ENCODE data around the gene TMEM41B. TPM values are rescaled to one million over a fixed set of nuclear protein-coding genes. Genes with fewer than 3 reads are reported as not detected.

The TMEM41B gene
- total RNA-seq, 1 donor from 2014 or later = 31.6 TPM

DNA sequence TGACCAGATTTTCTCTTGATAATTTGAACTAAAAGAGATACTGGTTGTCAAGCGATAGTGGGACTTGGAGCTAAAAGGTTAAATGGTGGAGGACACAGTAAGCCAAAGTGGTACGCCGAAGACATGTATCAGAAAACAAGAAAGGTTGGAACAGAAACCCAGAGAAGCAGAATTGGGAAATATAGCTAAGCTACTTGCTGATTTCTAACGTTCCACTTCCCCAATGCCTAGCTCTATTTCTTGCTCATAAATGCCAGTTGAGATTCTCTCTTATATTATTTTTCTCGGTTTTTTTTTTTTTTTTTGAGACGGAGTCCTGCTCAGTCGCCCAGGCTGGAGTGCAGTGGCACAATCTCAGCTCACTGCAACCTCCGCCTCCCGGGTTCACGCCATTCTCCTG lies 12.7 kb downstream of the TMEM41B start:
- TF ChIP-seq, protein P1, sequence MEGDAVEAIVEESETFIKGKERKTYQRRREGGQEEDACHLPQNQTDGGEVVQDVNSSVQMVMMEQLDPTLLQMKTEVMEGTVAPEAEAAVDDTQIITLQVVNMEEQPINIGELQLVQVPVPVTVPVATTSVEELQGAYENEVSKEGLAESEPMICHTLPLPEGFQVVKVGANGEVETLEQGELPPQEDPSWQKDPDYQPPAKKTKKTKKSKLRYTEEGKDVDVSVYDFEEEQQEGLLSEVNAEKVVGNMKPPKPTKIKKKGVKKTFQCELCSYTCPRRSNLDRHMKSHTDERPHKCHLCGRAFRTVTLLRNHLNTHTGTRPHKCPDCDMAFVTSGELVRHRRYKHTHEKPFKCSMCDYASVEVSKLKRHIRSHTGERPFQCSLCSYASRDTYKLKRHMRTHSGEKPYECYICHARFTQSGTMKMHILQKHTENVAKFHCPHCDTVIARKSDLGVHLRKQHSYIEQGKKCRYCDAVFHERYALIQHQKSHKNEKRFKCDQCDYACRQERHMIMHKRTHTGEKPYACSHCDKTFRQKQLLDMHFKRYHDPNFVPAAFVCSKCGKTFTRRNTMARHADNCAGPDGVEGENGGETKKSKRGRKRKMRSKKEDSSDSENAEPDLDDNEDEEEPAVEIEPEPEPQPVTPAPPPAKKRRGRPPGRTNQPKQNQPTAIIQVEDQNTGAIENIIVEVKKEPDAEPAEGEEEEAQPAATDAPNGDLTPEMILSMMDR (IDR thresholded peaks at IDR 0.05; ENCODE audit: unreplicated experiment) = no peak
- no peaks in the 10 kb centered on the region for H3K9me3 Mint-ChIP-seq (ENCODE audit: unreplicated experiment)
- DNase-seq (ENCODE audit: low spot score) = no peak
- no peak overlapping the region for H3K4me3 Mint-ChIP-seq (ENCODE audit: unreplicated experiment)
- H3K27me3 Mint-ChIP-seq (ENCODE audit: unreplicated experiment) = no peaks in the 10 kb centered on the region
- no peaks in the 10 kb centered on the region for H3K4me1 Mint-ChIP-seq (ENCODE audit: unreplicated experiment)
- H3K27ac Mint-ChIP-seq (ENCODE audit: unreplicated experiment) = no peak overlapping the region
- no peaks in the 10 kb centered on the region for H3K36me3 Mint-ChIP-seq (ENCODE audit: low read depth, unreplicated experiment)

DNA sequence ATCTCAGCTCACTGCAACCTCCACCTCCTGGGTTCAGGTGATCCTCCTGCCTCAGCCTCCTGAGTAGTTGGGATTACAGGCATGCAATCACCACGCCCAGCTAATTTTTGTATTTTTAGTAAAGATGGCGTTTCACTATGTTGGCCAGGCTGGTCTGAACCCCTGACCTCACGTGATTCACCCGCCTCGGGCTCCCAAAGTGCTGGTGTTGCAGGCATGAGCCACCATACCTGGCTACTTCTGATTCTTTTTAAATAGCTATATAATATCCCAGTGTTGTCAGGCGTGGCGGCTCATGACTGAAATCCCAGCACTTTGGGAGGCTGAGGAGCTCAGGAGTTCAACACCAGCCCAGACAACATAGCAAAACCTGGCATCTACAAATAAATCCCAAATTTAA lies 20.7 kb downstream of the TMEM41B start:
- no peaks in the 10 kb centered on the region for H3K9me3 Mint-ChIP-seq (ENCODE audit: unreplicated experiment)
- DNase-seq (ENCODE audit: low spot score) = no peak
- TF ChIP-seq, protein P1 (IDR thresholded peaks at IDR 0.05; ENCODE audit: unreplicated experiment) = no peak
- H3K4me1 Mint-ChIP-seq (ENCODE audit: unreplicated experiment) = peaks cover 2% of the 10 kb centered on the region
- no peak overlapping the region for H3K4me3 Mint-ChIP-seq (ENCODE audit: unreplicated experiment)
- no peak overlapping the region for H3K27ac Mint-ChIP-seq (ENCODE audit: unreplicated experiment)
- H3K27me3 Mint-ChIP-seq (ENCODE audit: unreplicated experiment) = no peaks in the 10 kb centered on the region
- H3K36me3 Mint-ChIP-seq (ENCODE audit: low read depth, unreplicated experiment) = no peaks in the 10 kb centered on the region

DNA sequence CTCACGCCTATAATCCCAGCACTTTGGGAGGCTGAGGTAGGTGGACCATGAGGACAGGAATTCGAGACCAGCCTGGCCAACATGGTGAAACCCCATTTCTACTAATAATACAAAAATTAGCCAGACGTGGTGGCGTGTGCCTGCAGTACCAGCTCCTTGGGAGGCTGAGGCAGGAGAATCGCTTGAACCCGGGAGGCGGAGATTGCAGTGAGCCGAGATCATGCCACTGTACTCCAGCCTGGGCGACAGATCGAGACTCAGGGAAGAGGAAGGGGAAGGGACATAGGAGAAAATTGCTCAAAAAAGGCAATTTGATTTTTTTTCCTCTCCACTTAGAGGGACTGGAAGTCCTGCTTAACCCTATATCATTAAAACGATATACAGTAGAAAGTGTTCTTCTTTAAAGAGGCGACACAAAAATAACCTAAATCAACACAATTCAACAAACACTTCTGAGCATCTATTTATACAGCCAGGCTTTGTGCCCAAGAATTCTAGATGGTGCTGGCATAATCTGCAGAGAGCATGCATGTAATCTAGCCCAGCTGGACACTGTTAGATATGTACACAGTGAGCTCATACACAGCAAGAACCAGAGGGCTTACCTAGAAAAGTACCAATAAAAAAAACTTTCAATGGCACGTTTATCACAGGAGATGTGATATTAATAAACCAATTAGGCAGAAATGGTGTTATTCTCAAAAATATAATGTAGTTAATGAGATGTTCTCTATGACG lies 28.4 kb downstream of the TMEM41B start:
- Mint-ChIP-seq H3K36me3 (ENCODE audit: low read depth, unreplicated experiment) (no peaks in the 10 kb centered on the region), H3K27me3 (ENCODE audit: unreplicated experiment) (no peaks in the 10 kb centered on the region), H3K9me3 (ENCODE audit: unreplicated experiment) (no peaks in the 10 kb centered on the region), H3K4me1 (ENCODE audit: unreplicated experiment) (peaks cover 2% of the 10 kb centered on the region), H3K27ac (ENCODE audit: unreplicated experiment) (no peak overlapping the region), H3K4me3 (ENCODE audit: unreplicated experiment) (no peak overlapping the region)
- TF ChIP-seq, protein P1 (IDR thresholded peaks at IDR 0.05; ENCODE audit: unreplicated experiment) = no peak
- DNase-seq (ENCODE audit: low spot score) = no peak

DNA sequence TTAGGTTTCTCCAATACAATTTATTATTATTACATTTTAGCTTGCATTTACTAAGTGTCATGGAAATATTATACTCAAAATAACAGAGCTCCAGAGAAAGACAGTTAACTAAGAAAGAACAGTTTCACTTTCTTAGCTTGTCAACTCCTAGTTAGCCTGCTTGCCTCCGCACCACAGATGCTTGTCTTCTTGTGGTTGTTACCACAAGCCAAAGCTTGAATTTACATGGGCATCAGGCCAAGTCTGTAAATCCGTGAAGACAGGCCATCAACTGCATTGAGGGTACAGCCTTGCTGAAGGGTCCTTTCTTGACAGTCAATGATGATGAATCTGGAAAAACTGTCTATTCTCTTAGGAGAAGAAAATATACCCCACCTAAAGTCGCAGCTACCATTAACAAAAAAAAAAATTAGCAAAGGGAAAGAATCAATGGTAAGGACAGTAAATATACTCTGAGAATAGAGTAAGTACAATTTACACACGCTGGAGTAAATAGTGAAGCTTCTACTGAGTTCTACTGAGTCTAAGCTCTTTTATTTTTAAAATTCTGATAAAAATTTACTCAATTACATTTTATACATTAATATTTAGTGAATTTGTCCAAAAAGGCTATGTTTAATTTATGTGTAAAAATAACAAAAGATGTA lies 33.6 kb downstream of the TMEM41B start:
- H3K9me3 Mint-ChIP-seq (ENCODE audit: unreplicated experiment) = no peaks in the 10 kb centered on the region
- H3K4me3 Mint-ChIP-seq (ENCODE audit: unreplicated experiment) = no peak overlapping the region
- H3K36me3 Mint-ChIP-seq (ENCODE audit: low read depth, unreplicated experiment) = peaks cover 3% of the 10 kb centered on the region
- TF ChIP-seq, protein P1 (IDR thresholded peaks at IDR 0.05; ENCODE audit: unreplicated experiment) = no peak
- H3K4me1 Mint-ChIP-seq (ENCODE audit: unreplicated experiment) = no peaks in the 10 kb centered on the region
- DNase-seq (ENCODE audit: low spot score) = no peak
- no peak overlapping the region for H3K27ac Mint-ChIP-seq (ENCODE audit: unreplicated experiment)
- no peaks in the 10 kb centered on the region for H3K27me3 Mint-ChIP-seq (ENCODE audit: unreplicated experiment)

DNA sequence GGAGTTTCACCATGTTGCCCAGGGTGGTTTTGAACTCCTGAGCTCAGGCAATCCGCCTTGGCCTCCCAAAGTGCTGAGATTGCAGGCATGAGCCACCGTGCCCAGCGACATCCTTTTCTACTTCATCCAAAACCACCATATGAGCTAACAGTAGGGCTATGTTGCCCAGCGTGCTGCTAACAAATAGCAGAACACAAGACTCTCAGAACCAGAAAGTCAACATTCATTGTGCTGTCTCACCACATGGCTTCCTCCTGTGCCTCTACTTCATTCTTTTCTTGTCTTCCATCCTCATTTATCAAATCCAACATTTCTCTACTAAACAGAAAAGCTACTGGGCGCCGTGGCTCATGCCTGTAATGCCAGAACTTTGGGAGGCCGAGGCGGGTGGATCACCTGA lies 37.2 kb downstream of the TMEM41B start:
- no peak overlapping the region for H3K27ac Mint-ChIP-seq (ENCODE audit: unreplicated experiment)
- peaks cover 3% of the 10 kb centered on the region for H3K36me3 Mint-ChIP-seq (ENCODE audit: low read depth, unreplicated experiment)

More for the DNA sequence above, 37.2 kb downstream of the TMEM41B start:
- H3K27me3 Mint-ChIP-seq (ENCODE audit: unreplicated experiment) = peaks cover 2% of the 10 kb centered on the region
- no peaks in the 10 kb centered on the region for H3K9me3 Mint-ChIP-seq (ENCODE audit: unreplicated experiment)
- DNase-seq (ENCODE audit: low spot score) = no peak
- H3K4me1 Mint-ChIP-seq (ENCODE audit: unreplicated experiment) = peaks cover 5% of the 10 kb centered on the region
- TF ChIP-seq, protein P1 (IDR thresholded peaks at IDR 0.05; ENCODE audit: unreplicated experiment) = no peak
- no peak overlapping the region for H3K4me3 Mint-ChIP-seq (ENCODE audit: unreplicated experiment)
